K562 (cell line): Measurements from ENCODE around the gene NAV2. TPM values are rescaled to one million over a fixed set of nuclear protein-coding genes. Genes with fewer than 3 reads are reported as not detected.

ENCODE experiments used
- ARID1B ChIP-seq: fragments of 450-650 bp; IDR thresholded peaks from 2 replicates; pipeline ENCODE4 v1.6.1; 2016; ENCODE audit warnings: antibody characterized with exemption, mild to moderate bottlenecking, inconsistent platforms
- CEBPG ChIP-seq, 3 experiments: fragments of 200-800 bp in 1 of 3; sonication (Bioruptor generic) in 1 of 3; sonication (generic) in 1 of 3; formaldehyde crosslinking in 1 of 3; IDR thresholded peaks in 2 of 3; conservative IDR thresholded peaks in 1 of 3; 2 replicates each; pipeline versions ENCODE4 v1.6.1 to v1.8.0; 2016 to 2022; ENCODE audit warnings: missing compliant biosample characterization in 2 of 3, missing genetic modification characterization in 2 of 3, mild to moderate bottlenecking in 1 of 3, missing genetic modification reagents in 1 of 3
- CREB1 ChIP-seq, 2 experiments: sonication (generic) in 1 of 2; formaldehyde crosslinking in 1 of 2; IDR thresholded peaks; 2 replicates each; pipeline versions ENCODE4 v1.6.1 to v1.8.0; 2012 to 2022; ENCODE audit warnings: inconsistent platforms in 1 of 2, mild to moderate bottlenecking in 1 of 2, missing genetic modification reagents in 1 of 2, moderate library complexity in 1 of 2
- FOS ChIP-seq: IDR thresholded peaks from 3 replicates; pipeline ENCODE4 v1.6.1; 2011; ENCODE audit not compliant: insufficient read length; ENCODE audit errors: extremely low read depth
- FOXA3 ChIP-seq, 2 experiments: fragments of 450-650 bp in 1 of 2; sonication (generic) in 1 of 2; formaldehyde crosslinking; IDR thresholded peaks in 1 of 2; conservative IDR thresholded peaks in 1 of 2; 2 replicates each; pipeline versions ENCODE4 v1.4.0 to v1.8.0; 2020 to 2022; ENCODE audit warnings: mild to moderate bottlenecking in 2 of 2, missing genetic modification reagents in 1 of 2
- HNRNPH1 ChIP-seq: fragments of 200-400 bp; formaldehyde crosslinking; optimal IDR thresholded peaks from 2 replicates; pipeline ENCODE3; 2017; ENCODE audit warnings: low read depth, mild to moderate bottlenecking, low read length, moderate library complexity
- MAZ ChIP-seq, 2 experiments: fragments of 450-650 bp in 1 of 2; sonication (generic) in 1 of 2; formaldehyde crosslinking; IDR thresholded peaks in 1 of 2; conservative IDR thresholded peaks in 1 of 2; 2 replicates each; pipeline versions ENCODE4 v1.4.0 to v1.5.0; 2020; ENCODE audit warnings: mild to moderate bottlenecking in 1 of 2, missing genetic modification reagents in 1 of 2
- MEF2A ChIP-seq: IDR thresholded peaks from 2 replicates; pipeline ENCODE4 v1.6.1; 2011; ENCODE audit warnings: low read depth, mild to moderate bottlenecking, low read length, moderate library complexity; ENCODE audit not compliant: control insufficient read depth
- NR2C2 ChIP-seq, 2 experiments: fragments of 200-800 bp in 1 of 2; sonication (Bioruptor generic) in 1 of 2; sonication (generic) in 1 of 2; formaldehyde crosslinking in 1 of 2; IDR thresholded peaks; 2 replicates each; pipeline versions ENCODE4 v1.6.1 to v1.8.0; 2016 to 2022; ENCODE audit warnings: mild to moderate bottlenecking in 1 of 2, missing compliant biosample characterization in 1 of 2, missing genetic modification characterization in 1 of 2, missing genetic modification reagents in 1 of 2
- RAD21 ChIP-seq, 2 experiments: fragments of 250-450 bp in 1 of 2; fragments of 450-650 bp in 1 of 2; sonication (Bioruptor Pico) in 1 of 2; formaldehyde crosslinking in 1 of 2; IDR thresholded peaks in 1 of 2; conservative IDR thresholded peaks in 1 of 2; 2 replicates each; pipeline versions ENCODE4 v1.4.0 to v1.8.0; 2020 to 2022; ENCODE audit warnings: mild to moderate bottlenecking in 2 of 2, moderate library complexity in 1 of 2
- SIX5 ChIP-seq, 2 experiments: IDR thresholded peaks; 2 replicates each; pipeline ENCODE4 v1.6.1; 2011; ENCODE audit warnings: low read length in 2 of 2, borderline replicate concordance in 1 of 2, low read depth in 1 of 2, mild to moderate bottlenecking in 1 of 2, moderate library complexity in 1 of 2; ENCODE audit not compliant: insufficient read depth in 1 of 2
- SMAD4 ChIP-seq: fragments of 250-450 bp; sonication (Bioruptor Pico); conservative IDR thresholded peaks from 2 replicates; pipeline ENCODE4 v1.8.0; 2021; ENCODE audit warnings: inconsistent platforms, mild to moderate bottlenecking, moderate library complexity
- SMARCE1 ChIP-seq: fragments of 450-650 bp; IDR thresholded peaks from 2 replicates; pipeline ENCODE4 v1.7.1; 2016; ENCODE audit warnings: mild to moderate bottlenecking
- SMC3 ChIP-seq: conservative IDR thresholded peaks from 2 replicates; pipeline ENCODE4 v1.6.1; 2011; ENCODE audit warnings: low read depth, low read length, improper control_type of control experiment; ENCODE audit not compliant: insufficient read depth
- TAL1 ChIP-seq: fragments of 450-650 bp; IDR thresholded peaks from 2 replicates; pipeline ENCODE4 v1.6.1; 2016; ENCODE audit warnings: mild to moderate bottlenecking
- ZNF197 ChIP-seq: fragments of 200-800 bp; sonication (Bioruptor generic); IDR thresholded peaks from 2 replicates; pipeline ENCODE4 v1.6.1; 2016; ENCODE audit warnings: low read depth, missing genetic modification characterization, missing compliant biosample characterization
- polyA plus RNA-seq, 8 experiments: library from polyadenylated mRNA; depleted of rRNA in 4 of 8; stranded (reverse) in 5 of 8; unstranded in 3 of 8; fragments of >200 nt; fragmentation: Nextera tagmentation in 2 of 8; fragmentation: Illumina TruSeq in 1 of 8; extraction: Ambion mirVana in 2 of 8; extraction: Trizol in 1 of 8; gene quantifications; 2 replicates each; pipeline versions ENCODE4 v1.2.1 to v1.2.3, GENCODE V29; 2011 to 2014; ENCODE audit warnings: inconsistent platforms in 1 of 8, missing spikeins in 1 of 8
- total RNA-seq, 7 experiments: library from RNA; depleted of rRNA in 6 of 7; stranded (reverse); fragments of >200 nt in 6 of 7; fragmentation: Illumina TruSeq in 2 of 7; extraction: Trizol in 2 of 7; gene quantifications; 2 replicates each; pipeline versions ENCODE4 v1.2.1 to v1.2.3, GENCODE V29; 2011 to 2021; ENCODE audit warnings: low replicate concordance in 1 of 7
- TF ChIP-seq, protein P1 (sequence below), 2 experiments: fragments of 200-800 bp in 1 of 2; sonication (Bioruptor generic) in 1 of 2; sonication (generic) in 1 of 2; formaldehyde crosslinking in 1 of 2; IDR thresholded peaks in 1 of 2; conservative IDR thresholded peaks in 1 of 2; 2 replicates each; pipeline versions ENCODE4 v1.5.0 to v1.6.1; 2016 to 2020; ENCODE audit warnings: missing compliant biosample characterization in 1 of 2, missing genetic modification characterization in 1 of 2, missing genetic modification reagents in 1 of 2
- TF ChIP-seq, protein P2 (sequence below): fragments of 250-450 bp; sonication (Bioruptor Pico); IDR thresholded peaks from 2 replicates; pipeline ENCODE4 v1.8.0; 2021; ENCODE audit warnings: borderline replicate concordance, mild to moderate bottlenecking, moderate library complexity; ENCODE audit not compliant: poor library complexity, severe bottlenecking
- TF ChIP-seq, protein P3 (sequence below): fragments of 250-450 bp; sonication (Bioruptor Pico); IDR thresholded peaks from 2 replicates; pipeline ENCODE4 v1.9.0; 2021; ENCODE audit warnings: mild to moderate bottlenecking, inconsistent platforms

The NAV2 gene
- total and polyA plus RNA-seq, 9 of the 15 experiments (the other 6 are each of a cell fraction or from before 2014, with no cell fraction given) = 0.03 to 0.35 (median 0.05) TPM

DNA sequence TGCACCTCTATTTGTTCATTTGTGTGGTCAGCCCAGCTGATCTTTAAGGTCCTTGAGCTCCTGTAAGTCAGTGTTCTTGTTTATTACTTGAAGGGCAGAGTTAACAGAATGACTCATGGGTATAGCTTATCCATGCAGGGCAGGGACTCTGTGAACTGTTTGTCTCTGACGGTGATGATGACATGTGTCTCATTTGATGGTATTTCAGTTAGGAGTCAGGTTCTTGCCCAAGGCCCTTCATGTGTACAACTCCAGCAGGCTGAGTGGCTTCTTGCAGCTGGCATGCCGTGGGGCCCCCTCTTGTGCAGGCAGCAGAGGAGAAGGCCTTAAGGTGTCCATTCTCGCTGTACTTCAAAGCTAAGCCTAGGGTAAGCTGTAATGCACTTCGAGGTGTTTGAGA, 282.5 kb downstream of the NAV2 start (continued):
- TF ChIP-seq NR2C2 (CRISPR knock-in tag; IDR thresholded peaks at IDR 0.05) = no peak
- peak; percentile 74 for TF ChIP-seq NR2C2 (tag; IDR thresholded peaks at IDR 0.05)
- peak in 1 of 2 experiments; percentile 11; a peak in 1 of 4 replicates for TF ChIP-seq RAD21 (CRISPR knock-in tag; conservative IDR thresholded peaks at IDR 0.05 in 1 of 2, IDR thresholded peaks at IDR 0.05 in 1 of 2)
- TF ChIP-seq, protein P1, sequence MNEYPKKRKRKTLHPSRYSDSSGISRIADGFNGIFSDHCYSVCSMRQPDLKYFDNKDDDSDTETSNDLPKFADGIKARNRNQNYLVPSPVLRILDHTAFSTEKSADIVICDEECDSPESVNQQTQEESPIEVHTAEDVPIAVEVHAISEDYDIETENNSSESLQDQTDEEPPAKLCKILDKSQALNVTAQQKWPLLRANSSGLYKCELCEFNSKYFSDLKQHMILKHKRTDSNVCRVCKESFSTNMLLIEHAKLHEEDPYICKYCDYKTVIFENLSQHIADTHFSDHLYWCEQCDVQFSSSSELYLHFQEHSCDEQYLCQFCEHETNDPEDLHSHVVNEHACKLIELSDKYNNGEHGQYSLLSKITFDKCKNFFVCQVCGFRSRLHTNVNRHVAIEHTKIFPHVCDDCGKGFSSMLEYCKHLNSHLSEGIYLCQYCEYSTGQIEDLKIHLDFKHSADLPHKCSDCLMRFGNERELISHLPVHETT (CRISPR knock-in tag; conservative IDR thresholded peaks at IDR 0.05 in 1 of 2, IDR thresholded peaks at IDR 0.05 in 1 of 2) = 0 out of 4 replicates have a peak, but pooled peaks of 1 of the 2 experiments have one; percentile 51
- peak; percentile 34 to 87; a peak in 2 of 4 replicates for TF ChIP-seq FOXA3 (CRISPR knock-in tag; conservative IDR thresholded peaks at IDR 0.05 in 1 of 2, IDR thresholded peaks at IDR 0.05 in 1 of 2)
- TF ChIP-seq FOS = peak; percentile 42
- TF ChIP-seq, protein P2, sequence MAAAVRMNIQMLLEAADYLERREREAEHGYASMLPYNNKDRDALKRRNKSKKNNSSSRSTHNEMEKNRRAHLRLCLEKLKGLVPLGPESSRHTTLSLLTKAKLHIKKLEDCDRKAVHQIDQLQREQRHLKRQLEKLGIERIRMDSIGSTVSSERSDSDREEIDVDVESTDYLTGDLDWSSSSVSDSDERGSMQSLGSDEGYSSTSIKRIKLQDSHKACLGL (CRISPR knock-in tag) = no peak
- TF ChIP-seq SIX5 (IDR thresholded peaks at IDR 0.05; ENCODE audit: borderline replicate concordance in 1 of 2, insufficient read depth in 1 of 2, low read depth in 1 of 2, low read length in 2 of 2) = no peak
- TF ChIP-seq MAZ (CRISPR knock-in tag; conservative IDR thresholded peaks at IDR 0.05 in 1 of 2, IDR thresholded peaks at IDR 0.05 in 1 of 2) = no peak
- peak; percentile 90 for TF ChIP-seq ARID1B
- peak; percentile 91 for TF ChIP-seq CEBPG (CRISPR knock-in tag; IDR thresholded peaks at IDR 0.05)
- TF ChIP-seq CEBPG (tag; conservative IDR thresholded peaks at IDR 0.05 in 1 of 2, IDR thresholded peaks at IDR 0.05 in 1 of 2) = peak; percentile 59 to 92
- TF ChIP-seq SMAD4 (CRISPR knock-in tag) = peak; percentile 68; the same call in 1 of the 2 replicates
- TF ChIP-seq MEF2A = no peak
- TF ChIP-seq, protein P3, sequence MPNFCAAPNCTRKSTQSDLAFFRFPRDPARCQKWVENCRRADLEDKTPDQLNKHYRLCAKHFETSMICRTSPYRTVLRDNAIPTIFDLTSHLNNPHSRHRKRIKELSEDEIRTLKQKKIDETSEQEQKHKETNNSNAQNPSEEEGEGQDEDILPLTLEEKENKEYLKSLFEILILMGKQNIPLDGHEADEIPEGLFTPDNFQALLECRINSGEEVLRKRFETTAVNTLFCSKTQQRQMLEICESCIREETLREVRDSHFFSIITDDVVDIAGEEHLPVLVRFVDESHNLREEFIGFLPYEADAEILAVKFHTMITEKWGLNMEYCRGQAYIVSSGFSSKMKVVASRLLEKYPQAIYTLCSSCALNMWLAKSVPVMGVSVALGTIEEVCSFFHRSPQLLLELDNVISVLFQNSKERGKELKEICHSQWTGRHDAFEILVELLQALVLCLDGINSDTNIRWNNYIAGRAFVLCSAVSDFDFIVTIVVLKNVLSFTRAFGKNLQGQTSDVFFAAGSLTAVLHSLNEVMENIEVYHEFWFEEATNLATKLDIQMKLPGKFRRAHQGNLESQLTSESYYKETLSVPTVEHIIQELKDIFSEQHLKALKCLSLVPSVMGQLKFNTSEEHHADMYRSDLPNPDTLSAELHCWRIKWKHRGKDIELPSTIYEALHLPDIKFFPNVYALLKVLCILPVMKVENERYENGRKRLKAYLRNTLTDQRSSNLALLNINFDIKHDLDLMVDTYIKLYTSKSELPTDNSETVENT (CRISPR knock-in tag) = no peak
- TF ChIP-seq HNRNPH1 = no peak
- peak; percentile 74 for TF ChIP-seq TAL1
- TF ChIP-seq CREB1 (IDR thresholded peaks at IDR 0.05) = peak; percentile 32; the same call in 1 of the 2 replicates
- TF ChIP-seq CREB1 (CRISPR knock-in tag; IDR thresholded peaks at IDR 0.05) = peak; percentile 74
- peak; percentile 83 for TF ChIP-seq SMARCE1
- TF ChIP-seq ZNF197 (CRISPR knock-in tag) = no peak
- TF ChIP-seq SMC3 = no peak
